Adipocyte (in vitro differentiated cells): ENCODE measurements around the gene SAMD14.

Experiments
- DNase-seq: peaks from one replicate; pipeline ENCODE4 v3.0.0-alpha.2; 2015; ENCODE audit warnings: low read depth
- H3K27me3 ChIP-seq: replicated peaks from 2 replicates; pipeline ENCODE4 v1.7.0; 2013; ENCODE audit warnings: mild to moderate bottlenecking, low read length, moderate library complexity; ENCODE audit not compliant: control insufficient read depth, insufficient read depth
- H3K36me3 ChIP-seq: 2 replicates; pipeline ENCODE4 v1.7.0; 2013; ENCODE audit warnings: low read length, mild to moderate bottlenecking, moderate library complexity; ENCODE audit not compliant: control insufficient read depth, insufficient read depth, severe bottlenecking
- H3K4me1 ChIP-seq: 2 replicates; pipeline ENCODE4 v1.7.0; 2013; ENCODE audit warnings: mild to moderate bottlenecking, low read length, moderate library complexity; ENCODE audit not compliant: control insufficient read depth, insufficient read depth
- H3K4me3 ChIP-seq: 2 replicates; pipeline ENCODE4 v1.7.0; 2013; ENCODE audit warnings: mild to moderate bottlenecking, low read length, moderate library complexity
- H3K9ac ChIP-seq: 2 replicates; pipeline ENCODE4 v1.7.0; 2013; ENCODE audit warnings: mild to moderate bottlenecking, low read length, moderate library complexity
- H3K9me3 ChIP-seq: 2 replicates; pipeline ENCODE4 v1.7.0; 2013; ENCODE audit warnings: mild to moderate bottlenecking, low read length, moderate library complexity; ENCODE audit not compliant: control insufficient read depth

The SAMD14 gene

DNA sequence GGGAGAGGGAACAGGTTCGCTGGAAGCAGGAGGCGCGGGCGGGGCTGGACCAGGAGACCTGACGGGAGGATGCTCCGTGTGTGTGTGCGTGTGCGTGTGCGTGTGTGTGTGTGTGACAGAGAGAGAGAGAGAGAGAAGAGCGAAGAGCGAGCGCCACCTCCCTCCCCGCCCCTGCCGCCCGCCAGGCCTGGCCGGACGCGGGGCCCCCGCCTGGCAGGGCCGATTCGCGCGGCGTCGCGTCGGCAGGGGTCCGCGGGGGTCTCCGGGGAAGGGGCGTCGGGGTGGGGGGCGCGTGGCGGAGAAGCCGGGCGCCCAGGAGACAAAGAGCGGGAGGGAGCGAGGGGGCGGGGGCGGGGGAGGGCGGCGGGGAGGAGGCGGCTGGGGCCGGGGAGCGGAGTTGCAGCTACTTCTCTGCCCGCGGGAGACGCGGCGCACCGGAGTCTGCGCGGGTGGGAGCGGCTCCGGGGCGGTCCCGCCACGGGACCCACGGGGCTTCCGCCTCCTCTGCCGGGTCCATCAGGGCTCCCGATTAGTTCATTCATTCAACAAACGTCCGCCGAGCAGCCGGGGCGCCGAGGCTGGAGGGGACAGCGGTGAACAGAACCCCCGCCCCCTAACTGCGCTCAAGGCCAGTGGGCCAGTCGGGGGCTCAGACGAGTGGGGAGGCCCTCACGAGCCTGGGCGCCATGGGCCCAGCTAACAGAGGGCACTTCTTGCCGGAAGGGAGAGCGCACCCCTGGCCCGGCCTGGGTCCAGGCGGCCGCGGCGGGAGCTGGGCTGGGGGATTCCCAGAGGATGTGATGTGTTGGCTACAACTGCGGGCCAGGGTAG lies at the start of gene SAMD14:
SAMD14 (minus strand) TSS at position 433 of the 831 bp plus-strand sequence. CDS start 5,201 bp downstream, outside the sequence.
- peak; percentile 75 for DNase-seq
- Histone ChIP-seq H3K9me3 (no peaks in the 10 kb centered on the region), H3K27me3 (peaks cover 4% of the 10 kb centered on the region), H3K4me3 (peak within 1 kb of the TSS; percentile 78), H3K36me3 (no peaks in the 10 kb centered on the region), H3K4me1 (peaks cover 17% of the 10 kb centered on the region), H3K9ac (peak within 1 kb of the TSS; percentile 74)

GRCh38 chr17:50177983-50178834 lies 48.2 kb upstream of the SAMD14 start:
- Histone ChIP-seq H3K9ac (peak overlapping the region; percentile 67), H3K9me3 (no peaks in the 10 kb centered on the region), H3K27me3 (no peaks in the 10 kb centered on the region), H3K4me1 (peaks cover 56% of the 10 kb centered on the region), H3K36me3 (no peaks in the 10 kb centered on the region), H3K4me3 (no peak overlapping the region)
- peak; percentile 95 for DNase-seq

DNA sequence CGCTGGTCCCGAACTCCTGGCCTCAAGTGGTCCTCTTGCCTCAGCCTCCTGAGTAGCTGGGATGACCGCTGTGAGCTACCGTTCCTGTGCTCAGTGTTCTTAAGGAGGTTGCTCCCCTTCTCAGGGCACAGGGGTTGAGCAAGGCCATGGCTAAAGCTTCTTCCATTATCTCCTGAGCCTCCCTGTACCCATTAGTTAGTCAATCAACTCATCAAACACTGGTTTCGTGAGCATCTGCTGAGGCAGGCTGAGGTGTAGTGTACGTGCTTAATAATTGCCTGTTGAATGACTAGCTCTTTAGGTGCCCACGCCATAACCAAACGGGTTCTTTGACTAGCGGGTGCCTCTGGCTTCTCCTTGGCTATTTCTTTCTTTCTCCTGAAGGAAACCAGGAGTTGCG lies 47.5 kb upstream of the SAMD14 start:
- no peak for DNase-seq
- no peak overlapping the region for H3K4me3 ChIP-seq
- no peaks in the 10 kb centered on the region for H3K36me3 ChIP-seq
- no peaks in the 10 kb centered on the region for H3K9me3 ChIP-seq
- H3K4me1 ChIP-seq, result peaks cover 63% of the 10 kb centered on the region
- H3K27me3 ChIP-seq, result no peaks in the 10 kb centered on the region
- peak overlapping the region; percentile 67 for H3K9ac ChIP-seq

GRCh38 chr17:50176559-50177357 lies 46.8 kb upstream of the SAMD14 start:
- peak; percentile 27 for DNase-seq
- H3K4me1 ChIP-seq, result peaks cover 60% of the 10 kb centered on the region
- no peaks in the 10 kb centered on the region for H3K27me3 ChIP-seq
- H3K9me3 ChIP-seq, result no peaks in the 10 kb centered on the region
- no peak overlapping the region for H3K4me3 ChIP-seq
- peak overlapping the region; percentile 34 for H3K9ac ChIP-seq
- no peaks in the 10 kb centered on the region for H3K36me3 ChIP-seq

DNA sequence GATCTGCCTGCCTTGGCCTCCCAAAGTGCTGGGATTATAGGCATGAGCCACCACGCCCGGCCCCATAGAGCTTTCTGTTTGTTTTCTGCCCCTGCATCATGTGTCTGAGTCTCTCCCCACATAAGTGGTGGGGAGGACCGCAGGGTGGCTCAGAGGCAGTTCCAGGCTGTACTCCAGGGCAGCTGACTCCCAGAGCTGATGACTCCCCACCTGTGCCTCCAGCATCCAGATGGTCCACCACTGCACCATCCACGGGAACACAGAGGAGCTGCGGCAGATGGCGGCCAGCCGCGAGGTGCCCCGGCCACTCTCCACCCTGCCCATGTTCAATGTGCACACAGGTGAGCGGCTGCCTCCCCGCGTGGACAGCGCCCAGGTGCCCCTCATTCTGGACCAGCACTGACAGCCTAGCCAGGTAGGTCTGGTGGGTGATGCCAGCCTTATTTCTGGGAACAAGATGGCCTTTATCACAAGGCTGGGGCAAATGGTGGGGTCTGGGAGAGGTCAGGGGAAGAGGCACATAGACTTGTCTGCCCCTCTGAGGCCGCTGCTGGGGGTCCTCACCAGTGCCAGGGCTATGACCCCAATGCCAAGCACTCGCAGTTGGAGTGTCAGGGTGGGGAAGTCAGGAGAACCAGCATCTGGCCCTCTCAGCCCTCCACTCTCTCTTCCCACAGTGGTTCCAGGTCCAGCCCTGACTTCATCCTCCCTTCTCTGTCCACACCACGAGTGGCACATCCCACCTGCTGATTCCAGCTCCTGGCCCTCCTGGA lies 45.3 kb upstream of the SAMD14 start:
- H3K9me3 ChIP-seq, result no peaks in the 10 kb centered on the region
- H3K9ac ChIP-seq, result no peak overlapping the region
- no peaks in the 10 kb centered on the region for H3K36me3 ChIP-seq
- peaks cover 52% of the 10 kb centered on the region for H3K4me1 ChIP-seq
- no peak overlapping the region for H3K4me3 ChIP-seq
- DNase-seq, result no peak
- H3K27me3 ChIP-seq, result no peaks in the 10 kb centered on the region

DNA sequence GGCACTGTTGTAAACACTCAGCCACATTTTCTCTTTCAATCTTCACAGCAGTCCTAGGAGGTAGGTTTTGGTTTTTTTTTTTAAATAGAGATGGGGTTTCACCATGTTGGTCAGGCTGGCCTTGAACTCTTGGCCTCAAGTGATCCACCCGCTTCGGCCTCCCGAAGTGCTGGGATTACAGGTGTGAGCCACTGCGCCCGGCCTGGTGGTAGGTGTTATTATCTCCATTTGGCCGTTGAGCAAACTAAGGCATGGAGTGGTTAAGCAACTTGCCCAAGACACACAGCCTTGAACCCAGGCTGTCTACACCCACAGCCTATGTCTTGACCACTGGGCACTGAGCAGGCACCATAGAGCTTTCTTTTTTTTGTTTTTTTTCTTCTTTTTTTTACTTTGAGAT lies 44.5 kb upstream of the SAMD14 start:
- peaks cover 52% of the 10 kb centered on the region for H3K4me1 ChIP-seq
- DNase-seq, result no peak
- no peaks in the 10 kb centered on the region for H3K9me3 ChIP-seq
- H3K9ac ChIP-seq, result no peak overlapping the region
- no peaks in the 10 kb centered on the region for H3K27me3 ChIP-seq
- H3K4me3 ChIP-seq, result no peak overlapping the region
- no peaks in the 10 kb centered on the region for H3K36me3 ChIP-seq

- peaks cover 45% of the 10 kb centered on the region for H3K4me1 ChIP-seq
- H3K4me3 ChIP-seq, result peak overlapping the region; percentile 14
- no peaks in the 10 kb centered on the region for H3K9me3 ChIP-seq
- DNase-seq, result peak; percentile 91
- no peaks in the 10 kb centered on the region for H3K36me3 ChIP-seq
- no peaks in the 10 kb centered on the region for H3K27me3 ChIP-seq
- H3K9ac ChIP-seq, result peak overlapping the region; percentile 75
Observed at GRCh38 chr17:50173335-50173941, 43.5 kb upstream of the SAMD14 start.

GRCh38 chr17:50172936-50173334 lies 43.0 kb upstream of the SAMD14 start:
- Histone ChIP-seq H3K9ac (peak overlapping the region; percentile 75), H3K36me3 (no peaks in the 10 kb centered on the region), H3K4me3 (peak overlapping the region; percentile 14), H3K27me3 (no peaks in the 10 kb centered on the region), H3K9me3 (no peaks in the 10 kb centered on the region), H3K4me1 (peaks cover 40% of the 10 kb centered on the region)
- no peak for DNase-seq

- no peaks in the 10 kb centered on the region for H3K9me3 ChIP-seq
- DNase-seq, result no peak
- no peak overlapping the region for H3K4me3 ChIP-seq
- no peaks in the 10 kb centered on the region for H3K36me3 ChIP-seq
- no peak overlapping the region for H3K9ac ChIP-seq
- no peaks in the 10 kb centered on the region for H3K27me3 ChIP-seq
- peaks cover 32% of the 10 kb centered on the region for H3K4me1 ChIP-seq
Observed at GRCh38 chr17:50172130-50172529, 42.2 kb upstream of the SAMD14 start.

DNA sequence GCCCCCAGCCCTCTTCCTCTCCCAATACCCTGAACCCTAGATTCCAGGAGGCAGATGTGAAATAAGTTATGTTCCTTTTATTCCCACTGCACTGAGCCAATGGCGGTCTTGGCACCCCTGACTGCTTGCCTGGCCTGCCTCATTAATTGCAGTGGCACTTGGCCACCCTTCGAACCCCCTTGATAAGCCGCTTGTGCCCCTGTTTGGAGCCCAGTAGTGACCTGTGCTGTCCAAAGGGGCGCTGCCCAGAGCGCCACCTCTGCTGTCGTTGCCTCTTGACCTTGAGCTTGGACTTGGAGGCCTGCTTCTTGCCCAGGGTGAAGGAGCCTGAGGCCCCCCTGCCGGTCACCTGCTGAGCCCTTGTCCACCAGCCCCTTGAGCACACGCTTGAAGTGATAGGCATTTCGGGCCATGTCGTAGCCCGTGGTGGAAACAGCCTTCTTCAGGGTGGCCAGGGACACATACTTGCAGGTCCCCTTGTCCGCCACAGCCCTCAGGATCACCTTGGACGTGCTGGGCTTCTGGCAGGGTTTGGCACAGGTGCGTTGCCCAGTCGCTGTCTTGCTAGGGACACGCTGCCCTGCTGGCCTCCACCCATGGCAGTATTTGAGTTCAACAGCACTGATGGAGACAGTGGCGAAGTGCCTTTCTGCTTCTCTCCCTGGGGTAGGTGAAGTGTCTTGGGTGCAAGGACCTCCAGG lies 41.6 kb upstream of the SAMD14 start:
- no peaks in the 10 kb centered on the region for H3K9me3 ChIP-seq
- no peak for DNase-seq
- H3K9ac ChIP-seq, result no peak overlapping the region

More for the DNA sequence above, 41.6 kb upstream of the SAMD14 start:
- H3K4me1 ChIP-seq, result peaks cover 26% of the 10 kb centered on the region
- H3K4me3 ChIP-seq, result no peak overlapping the region
- no peaks in the 10 kb centered on the region for H3K36me3 ChIP-seq
- H3K27me3 ChIP-seq, result no peaks in the 10 kb centered on the region
